Raji (cell line): ENCODE results near the gene DUXB.

Experiments
- POLR2A ChIP-seq: IDR thresholded peaks from 2 replicates; pipeline ENCODE4 v1.6.1; 2011; ENCODE audit warnings: low read depth, low read length, control low read depth; ENCODE audit not compliant: insufficient read depth

Gene DUXB

GRCh38 chr16:75701361-75701760, at the start of gene DUXB:
Gene DUXB, minus strand, starts transcription at chr16:75701461. Its CDS starts 43 bp downstream, at chr16:75701418.
- no peak for TF ChIP-seq POLR2A

GRCh38 chr16:75750528-75750927, 49.3 kb upstream of the DUXB start:
- TF ChIP-seq POLR2A: no peak

GRCh38 chr16:75746359-75746758, 45.1 kb upstream of the DUXB start:
- TF ChIP-seq POLR2A: no peak

GRCh38 chr16:75745823-75746222, 44.6 kb upstream of the DUXB start:
- no peak for TF ChIP-seq POLR2A

- no peak for TF ChIP-seq POLR2A
These were observed 44.0 kb upstream of the DUXB start for GRCh38 chr16:75745242-75745641.

- no peak for TF ChIP-seq POLR2A
These were observed 41.3 kb upstream of the DUXB start for GRCh38 chr16:75742424-75743047.

GRCh38 chr16:75733305-75734211, 32.3 kb upstream of the DUXB start:
- TF ChIP-seq POLR2A: no peak

- no peak for TF ChIP-seq POLR2A
These were observed 31.6 kb upstream of the DUXB start for GRCh38 chr16:75732871-75733270.

GRCh38 chr16:75727221-75727620, 26.0 kb upstream of the DUXB start:
- TF ChIP-seq POLR2A: no peak

GRCh38 chr16:75726390-75726789, 25.1 kb upstream of the DUXB start, which contains the start of gene CPHXL:
Gene CPHXL, minus strand, starts transcription at chr16:75726490. Its CDS starts 48 bp downstream, at chr16:75726442.
- TF ChIP-seq POLR2A: no peak

GRCh38 chr16:75718452-75718851, 17.2 kb upstream of the DUXB start:
- TF ChIP-seq POLR2A: no peak

- TF ChIP-seq POLR2A: no peak
These were observed 13.4 kb upstream of the DUXB start for GRCh38 chr16:75714661-75715060.

GRCh38 chr16:75710344-75710743, 9.1 kb upstream of the DUXB start:
- TF ChIP-seq POLR2A: no peak

- TF ChIP-seq POLR2A: no peak
These were observed 2.0 kb upstream of the DUXB start for GRCh38 chr16:75703306-75703705.

- no peak for TF ChIP-seq POLR2A
These were observed 981 bp upstream of the DUXB start for GRCh38 chr16:75702242-75702641.

GRCh38 chr16:75697571-75697970, 3.7 kb downstream of the DUXB start:
- TF ChIP-seq POLR2A: no peak

- no peak for TF ChIP-seq POLR2A
These were observed 5.6 kb downstream of the DUXB start for GRCh38 chr16:75695708-75696107.

GRCh38 chr16:75687361-75687760, 13.9 kb downstream of the DUXB start:
- no peak for TF ChIP-seq POLR2A
